ENCODE data around the gene FLOT2. TPM values are rescaled to one million over a fixed set of nuclear protein-coding genes. Genes with fewer than 3 reads are reported as not detected.
"Not testable (repeated sequence)": the region's sequence is repeated elsewhere in the genome, so short reads cannot be mapped to it uniquely, and the experiment has no call there.

FLOT2 gene
- total RNA-seq, 4 donors from 2014 or later = 44.8 to 81.8 (median 65.2) TPM

- intact Hi-C loops (cut with DNase I) = no loop called here
- Histone ChIP-seq H3K9me3 (no peaks in the 10 kb centered on the region), H3K27ac (peak overlapping the region in 3 of 4 donors; percentile 80 to 88 (median 82)), H3K27me3 (no peaks in the 10 kb centered on the region), H3K4me1 (peaks cover 23 to 61% (median 33%) of the 10 kb centered on the region in 3 donors), H3K36me3 (peaks cover 19 to 65% (median 36%) of the 10 kb centered on the region in 3 donors), H3K4me3 (no peak overlapping the region)
- TF ChIP-seq POLR2A (IDR thresholded peaks at IDR 0.05) (no peak), CTCF (IDR thresholded peaks at IDR 0.05) (no peak)
- 57 to 58% methylated on average over 5 of the region's 7 CpGs for WGBS, 2 donors
- no peak for DNase-seq
Observed at GRCh38 chr17:28906706-28907438, 9.3 kb upstream of the FLOT2 start.

GRCh38 chr17:28906276-28906675, 8.7 kb upstream of the FLOT2 start:
- DNase-seq = no peak
- 81% methylated on average over 8 of the region's 9 CpGs; no CpG with 5 or more reads in 1 of the 2 donors for WGBS, 2 donors
- H3K4me1 ChIP-seq = peaks cover 23 to 67% (median 39%) of the 10 kb centered on the region in 3 donors

GRCh38 chr17:28904800-28905199, 7.3 kb upstream of the FLOT2 start:
- Histone ChIP-seq H3K4me1 (peaks cover 23 to 74% (median 43%) of the 10 kb centered on the region in 3 donors), H3K36me3 (peaks cover 7 to 50% (median 15%) of the 10 kb centered on the region in 3 donors), H3K4me3 (no peak overlapping the region), H3K27ac (no peak overlapping the region), H3K27me3 (no peaks in the 10 kb centered on the region), H3K9me3 (no peaks in the 10 kb centered on the region)
- WGBS, 2 donors = 21 to 46% methylated on average over 4 of the region's 4 CpGs
- intact Hi-C loops (cut with DNase I) = no loop called here
- TF ChIP-seq CTCF (IDR thresholded peaks at IDR 0.05) (no peak), POLR2A (IDR thresholded peaks at IDR 0.05) (no peak)
- no peak for DNase-seq

More at GRCh38 chr17:28906276-28906675, 8.7 kb upstream of the FLOT2 start:
- Histone ChIP-seq H3K9me3 (no peaks in the 10 kb centered on the region), H3K36me3 (peaks cover 13 to 59% (median 30%) of the 10 kb centered on the region in 3 donors), H3K27ac (peak overlapping the region in 2 of 4 donors; percentile 32 to 80), H3K4me3 (no peak overlapping the region), H3K27me3 (no peaks in the 10 kb centered on the region)
- intact Hi-C loops (cut with DNase I) = no loop called here
- TF ChIP-seq CTCF (IDR thresholded peaks at IDR 0.05) = no peak
- TF ChIP-seq POLR2A (IDR thresholded peaks at IDR 0.05) = no peak

- WGBS, 2 donors = 30 to 60% methylated on average over 3 to 5 of the region's 5 CpGs
- H3K27me3 ChIP-seq; intact Hi-C loops (cut with DNase I); H3K9me3 ChIP-seq; DNase-seq: not testable (repeated sequence)
- Histone ChIP-seq H3K27ac (peak overlapping the region; percentile 29 to 95 (median 88)), H3K4me1 (peaks cover 16 to 74% (median 35%) of the 10 kb centered on the region in 3 donors), H3K4me3 (peak overlapping the region in 2 of 4 donors; percentile 85 to 92), H3K36me3 (peaks cover 7 to 37% (median 10%) of the 10 kb centered on the region in 3 donors)
Observed at GRCh38 chr17:28903546-28903841, 6.0 kb upstream of the FLOT2 start.

- Histone ChIP-seq H3K36me3 (peaks cover 7 to 32% (median 9%) of the 10 kb centered on the region in 3 donors), H3K4me1 (peaks cover 14 to 74% (median 34%) of the 10 kb centered on the region in 3 donors), H3K27ac (peak within 1 kb of the TSS; percentile 78 to 95 (median 88)), H3K4me3 (peak within 1 kb of the TSS; percentile 55 to 92 (median 82)), H3K9me3 (no peaks in the 10 kb centered on the region), H3K27me3 (no peaks in the 10 kb centered on the region)
- intact Hi-C loops (cut with DNase I) = no loop called here
- WGBS, 2 donors = 3 to 11% methylated on average over 1 to 8 of the region's 55 CpGs
- TF ChIP-seq CTCF (IDR thresholded peaks at IDR 0.05) = peak; percentile 74 to 98 (median 96)
- TF ChIP-seq POLR2A (IDR thresholded peaks at IDR 0.05) = peak in 1 of 4 donors; percentile 70
- DNase-seq = peak; percentile 54
Observed at GRCh38 chr17:28902819-28903545, 5.4 kb upstream of the FLOT2 start, which contains the start of gene DHRS13. TSS of gene DHRS13 (minus strand) at chr17:28903079. CDS start at chr17:28902944, 135 bp downstream.

Measured in esophagus squamous epithelium (tissue), 5 donors.